K562 (cell line): Measurements from ENCODE around the gene VWA8. TPM values are rescaled to one million over a fixed set of nuclear protein-coding genes. Genes with fewer than 3 reads are reported as not detected.
A peak's percentile ranks its signal among the peaks of the same experiment; 100 is the strongest.

Source experiments
- CHCHD3 ChIP-seq: fragments of 250-450 bp; sonication (Bioruptor Pico); IDR thresholded peaks from 2 replicates; pipeline ENCODE4 v2.1.2; 2022; ENCODE audit warnings: mild to moderate bottlenecking
- CHD4 ChIP-seq: fragments of 200-600 bp; sonication (generic); IDR thresholded peaks from 3 replicates; pipeline ENCODE4 v1.6.1; 2012; ENCODE audit warnings: low read depth, mild to moderate bottlenecking, mixed read lengths, low read length, inconsistent platforms; ENCODE audit not compliant: insufficient read depth, insufficient replicate concordance, poor library complexity, severe bottlenecking
- CREB1 ChIP-seq, 2 experiments: sonication (generic) in 1 of 2; formaldehyde crosslinking in 1 of 2; IDR thresholded peaks; 2 replicates each; pipeline versions ENCODE4 v1.6.1 to v1.8.0; 2012 to 2022; ENCODE audit warnings: inconsistent platforms in 1 of 2, mild to moderate bottlenecking in 1 of 2, missing genetic modification reagents in 1 of 2, moderate library complexity in 1 of 2
- DIDO1 ChIP-seq: fragments of 450-650 bp; IDR thresholded peaks from 2 replicates; pipeline ENCODE4 v1.6.1; 2016; ENCODE audit warnings: low read depth, missing biosample characterization, missing genetic modification characterization
- EP300 ChIP-seq: IDR thresholded peaks from 2 replicates; pipeline ENCODE4 v1.6.1; 2012; ENCODE audit warnings: low read length, improper control_type of control experiment
- HCFC1 ChIP-seq: IDR thresholded peaks from 2 replicates; pipeline ENCODE4 v1.6.1; 2012; ENCODE audit warnings: low read depth, low read length, improper control_type of control experiment
- KDM1A ChIP-seq, 2 experiments: fragments of 450-650 bp; IDR thresholded peaks; 2 replicates each; pipeline ENCODE4 v1.6.1; 2016; ENCODE audit warnings: mild to moderate bottlenecking in 2 of 2
- MEIS2 ChIP-seq: fragments of 450-650 bp; IDR thresholded peaks from 2 replicates; pipeline ENCODE4 v1.6.1; 2014; ENCODE audit warnings: mild to moderate bottlenecking; ENCODE audit not compliant: partially characterized antibody
- MYBL2 ChIP-seq, 2 experiments: fragments of 450-650 bp in 1 of 2; sonication (generic) in 1 of 2; formaldehyde crosslinking in 1 of 2; IDR thresholded peaks; 2 replicates each; pipeline versions ENCODE4 v1.6.1 to v1.8.1; 2017 to 2022; ENCODE audit warnings: borderline replicate concordance in 1 of 2, inconsistent platforms in 1 of 2, low read depth in 1 of 2, mild to moderate bottlenecking in 1 of 2, missing genetic modification reagents in 1 of 2, moderate library complexity in 1 of 2
- NFE2L1 ChIP-seq: fragments of 450-650 bp; IDR thresholded peaks from 2 replicates; pipeline ENCODE4 v1.6.1; 2016; ENCODE audit warnings: missing genetic modification characterization, low read depth, mild to moderate bottlenecking, missing compliant biosample characterization, moderate library complexity, borderline replicate concordance
- OTX1 ChIP-seq: fragments of 450-650 bp; formaldehyde crosslinking; IDR thresholded peaks from 2 replicates; pipeline ENCODE4 v1.4.0; 2022; ENCODE audit warnings: mild to moderate bottlenecking
- SRSF1 ChIP-seq: fragments of 200-400 bp; formaldehyde crosslinking; IDR thresholded peaks from 2 replicates; pipeline ENCODE4 v1.6.1; 2017; ENCODE audit warnings: mild to moderate bottlenecking, low read depth, low read length, moderate library complexity
- TAL1 ChIP-seq: fragments of 450-650 bp; IDR thresholded peaks from 2 replicates; pipeline ENCODE4 v1.6.1; 2016; ENCODE audit warnings: mild to moderate bottlenecking
- ZBED1 ChIP-seq: IDR thresholded peaks from 2 replicates; pipeline ENCODE4 v1.6.1; 2014
- ZBTB8A ChIP-seq: fragments of 450-650 bp; IDR thresholded peaks from 2 replicates; pipeline ENCODE4 v1.6.1; 2018; ENCODE audit warnings: mild to moderate bottlenecking, moderate library complexity; ENCODE audit not compliant: partially characterized antibody
- ZNF282 ChIP-seq: sonication (generic); formaldehyde crosslinking; IDR thresholded peaks from 2 replicates; pipeline ENCODE4 v1.8.1; 2023; ENCODE audit warnings: missing genetic modification reagents
- ZNF311 ChIP-seq: fragments of 250-450 bp; sonication (Bioruptor Pico); IDR thresholded peaks from 2 replicates; pipeline ENCODE4 v1.4.0; 2020; ENCODE audit warnings: mild to moderate bottlenecking, moderate library complexity
- ZNF717 ChIP-seq: fragments of 250-450 bp; sonication (Bioruptor Pico); IDR thresholded peaks from 2 replicates; pipeline ENCODE4 v1.5.0; 2021
- ZNF764 ChIP-seq: fragments of 250-450 bp; sonication (Bioruptor Pico); IDR thresholded peaks from 2 replicates; pipeline ENCODE4 v1.4.0; 2020; ENCODE audit warnings: low read depth, mild to moderate bottlenecking, moderate library complexity
- polyA plus RNA-seq, 8 experiments: library from polyadenylated mRNA; depleted of rRNA in 4 of 8; stranded (reverse) in 5 of 8; unstranded in 3 of 8; fragments of >200 nt; fragmentation: Nextera tagmentation in 2 of 8; fragmentation: Illumina TruSeq in 1 of 8; extraction: Ambion mirVana in 2 of 8; extraction: Trizol in 1 of 8; gene quantifications; 2 replicates each; pipeline versions ENCODE4 v1.2.1 to v1.2.3, GENCODE V29; 2011 to 2014; ENCODE audit warnings: inconsistent platforms in 1 of 8, missing spikeins in 1 of 8
- total RNA-seq, 7 experiments: library from RNA; depleted of rRNA in 6 of 7; stranded (reverse); fragments of >200 nt in 6 of 7; fragmentation: Illumina TruSeq in 2 of 7; extraction: Trizol in 2 of 7; gene quantifications; 2 replicates each; pipeline versions ENCODE4 v1.2.1 to v1.2.3, GENCODE V29; 2011 to 2021; ENCODE audit warnings: low replicate concordance in 1 of 7
- TF ChIP-seq, protein P1 (sequence below): fragments of 450-650 bp; formaldehyde crosslinking; conservative IDR thresholded peaks from 2 replicates; pipeline ENCODE4 v1.4.0; 2022; ENCODE audit warnings: mild to moderate bottlenecking, missing genetic modification characterization

The VWA8 gene
- total and polyA plus RNA-seq, 9 of the 15 experiments (the other 6 are each of a cell fraction or from before 2014, with no cell fraction given): 2.1 to 18.5 (median 13.3) TPM

DNA sequence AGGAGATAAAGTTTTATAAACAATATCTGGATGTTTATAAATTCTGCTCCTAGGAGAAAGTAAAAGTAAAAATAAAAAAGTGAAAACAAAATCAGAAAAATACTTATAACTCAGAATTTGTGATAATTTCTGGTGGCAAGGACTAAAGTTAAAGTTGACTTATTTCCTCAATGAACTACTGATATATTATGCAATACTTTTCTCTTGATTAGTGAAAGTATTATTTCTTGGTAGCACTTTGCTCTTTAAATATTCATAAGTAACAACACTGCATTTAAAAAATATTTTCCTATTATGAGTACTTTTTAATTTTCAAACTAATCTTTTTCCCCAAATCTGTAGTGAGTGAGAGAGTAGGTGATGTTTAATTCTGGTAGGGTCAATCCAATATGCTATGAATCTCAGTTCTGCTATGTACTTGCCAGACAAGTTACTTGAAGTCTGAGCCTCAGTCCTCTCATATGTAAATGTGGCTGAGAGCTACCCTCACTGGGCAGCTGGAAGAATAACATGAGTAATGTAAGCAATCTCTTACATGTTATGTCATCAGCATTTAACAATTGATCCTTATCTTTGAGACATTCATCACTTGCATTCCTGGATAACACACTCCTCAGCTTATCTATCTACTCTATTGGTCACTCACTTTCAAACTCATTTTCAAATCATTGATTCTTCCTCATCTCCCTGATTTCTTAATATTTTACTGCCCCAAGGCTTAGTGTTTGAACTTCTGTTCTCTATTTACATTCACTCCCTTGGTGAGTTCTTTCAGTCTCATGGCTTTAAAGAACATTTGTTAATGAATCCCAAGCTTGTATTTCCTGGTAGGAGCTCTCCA, 264.5 kb downstream of the VWA8 start (continued):
- TF ChIP-seq, protein P1, sequence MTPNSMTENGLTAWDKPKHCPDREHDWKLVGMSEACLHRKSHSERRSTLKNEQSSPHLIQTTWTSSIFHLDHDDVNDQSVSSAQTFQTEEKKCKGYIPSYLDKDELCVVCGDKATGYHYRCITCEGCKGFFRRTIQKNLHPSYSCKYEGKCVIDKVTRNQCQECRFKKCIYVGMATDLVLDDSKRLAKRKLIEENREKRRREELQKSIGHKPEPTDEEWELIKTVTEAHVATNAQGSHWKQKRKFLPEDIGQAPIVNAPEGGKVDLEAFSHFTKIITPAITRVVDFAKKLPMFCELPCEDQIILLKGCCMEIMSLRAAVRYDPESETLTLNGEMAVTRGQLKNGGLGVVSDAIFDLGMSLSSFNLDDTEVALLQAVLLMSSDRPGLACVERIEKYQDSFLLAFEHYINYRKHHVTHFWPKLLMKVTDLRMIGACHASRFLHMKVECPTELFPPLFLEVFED: no peak
- TF ChIP-seq EP300 (peak; percentile 59; the same call in 1 of the 2 replicates), CHCHD3 (CRISPR knock-in tag) (no peak), NFE2L1 (tag) (no peak), MYBL2 (IDR thresholded peaks at IDR 0.05; ENCODE audit: low read depth) (no peak), MYBL2 (CRISPR knock-in tag; IDR thresholded peaks at IDR 0.05; ENCODE audit: borderline replicate concordance) (no peak), DIDO1 (no peak), CHD4 (no peak), ZNF311 (CRISPR knock-in tag) (no peak), HCFC1 (no peak), TAL1 (no peak), ZNF764 (CRISPR knock-in tag) (no peak), ZBED1 (no peak), ZNF717 (no peak), OTX1 (CRISPR knock-in tag) (no peak), CREB1 (IDR thresholded peaks at IDR 0.05) (no peak), CREB1 (CRISPR knock-in tag; IDR thresholded peaks at IDR 0.05) (no peak), SRSF1 (no peak), MEIS2 (peak; percentile 82), ZNF282 (CRISPR knock-in tag) (no peak), KDM1A (IDR thresholded peaks at IDR 0.05) (no peak), ZBTB8A (no peak)
